DLD1 (cell line): ENCODE results near the gene MRPL17.
"Not testable (repeated sequence)": the region's sequence is repeated elsewhere in the genome, so short reads cannot be mapped to it uniquely, and the experiment has no call there.

Source experiments
- in situ Hi-C: cut with HindIII; loops from 2 replicates; pipeline ENCODE4 v1.10.0; 2017; ENCODE audit warnings: low sequenced_read_pairs

MRPL17 gene

DNA sequence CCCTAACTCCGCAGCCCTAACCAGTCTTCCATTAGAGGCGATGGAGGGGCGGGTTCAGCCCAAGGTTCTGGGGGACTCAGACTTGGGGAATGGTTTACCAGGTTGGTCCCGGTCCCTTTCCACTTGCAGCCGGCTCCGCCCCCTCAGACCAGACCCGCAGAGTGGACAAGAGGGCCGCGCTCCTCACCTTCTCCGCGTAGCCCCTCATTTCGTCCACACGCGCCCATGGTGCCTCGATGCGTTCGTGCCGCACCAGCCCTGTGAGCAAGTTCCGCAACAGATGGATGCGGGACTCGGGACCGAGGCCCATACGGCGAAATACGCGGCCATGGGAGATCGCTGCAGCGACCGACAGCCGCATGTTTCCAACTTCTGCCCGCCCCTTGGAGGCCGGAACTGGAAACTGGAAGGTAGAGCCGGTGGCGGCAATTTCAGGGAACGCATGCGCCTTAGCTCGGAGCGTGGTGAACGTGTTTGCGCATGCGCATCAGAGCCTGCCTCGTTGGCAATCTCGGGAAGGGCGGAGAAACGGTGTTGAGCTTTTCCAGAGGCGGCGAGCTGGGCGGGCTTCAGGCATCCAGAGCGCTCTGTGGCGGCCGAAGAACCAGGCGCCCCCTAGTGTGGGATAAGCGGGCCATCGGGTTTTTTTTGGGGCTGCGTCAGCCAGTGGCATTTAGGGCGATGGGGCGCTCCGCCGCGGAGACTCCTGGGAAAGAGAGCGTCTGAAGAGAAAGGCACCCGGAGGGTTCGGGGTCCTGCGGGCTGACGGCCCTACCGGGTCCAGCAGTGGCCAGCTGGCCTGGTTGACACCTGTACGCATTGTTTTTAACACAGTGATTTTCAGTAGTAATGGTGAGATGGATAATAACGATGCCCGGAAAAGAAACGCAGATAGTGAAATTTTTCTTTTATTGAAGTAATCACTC, at the start of gene MRPL17:
Gene MRPL17, minus strand, starts transcription at position 405 of the 926 bp plus-strand sequence. Its CDS starts 44 bp downstream, at position 361.
- in situ Hi-C loops = no loop called here

DNA sequence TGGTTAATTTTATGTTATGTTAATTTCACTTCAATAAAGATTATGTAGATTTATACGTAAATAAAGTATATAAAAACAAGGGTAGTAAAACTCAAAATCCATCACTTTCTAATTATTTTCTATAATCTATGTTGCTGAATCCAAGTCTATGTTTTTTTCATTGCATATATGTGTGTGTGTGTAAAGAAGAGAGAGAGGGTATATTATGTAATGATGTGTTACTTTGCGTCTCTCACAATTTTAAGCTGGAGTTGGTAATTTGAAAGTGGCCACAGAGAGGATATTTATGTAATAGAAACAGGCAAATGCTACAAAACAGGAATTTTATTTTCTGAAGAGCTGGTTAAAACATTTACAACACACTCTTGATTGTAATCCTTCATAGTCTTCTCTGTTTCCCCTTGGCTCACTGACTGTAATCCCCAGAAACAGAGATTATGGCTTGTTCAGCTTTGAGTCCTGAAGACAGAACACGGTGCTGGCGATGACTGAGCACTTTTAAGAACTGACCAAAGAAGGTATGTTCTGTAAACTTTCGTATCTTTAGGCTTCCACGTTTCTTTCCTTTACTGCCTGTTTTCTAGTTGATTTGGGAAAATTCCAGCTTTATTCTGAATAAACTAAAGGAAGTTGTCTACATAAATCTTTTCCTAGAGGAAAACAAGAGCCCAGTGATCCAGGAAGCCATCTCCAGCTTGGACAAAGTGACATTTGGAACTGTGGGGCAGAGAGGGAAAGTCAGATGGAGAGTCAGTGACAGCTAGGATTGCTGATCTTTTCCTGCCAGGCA, 45.0 kb upstream of the MRPL17 start:
- in situ Hi-C loops = no loop called here

GRCh38 chr11:6725386-6725896, 42.3 kb upstream of the MRPL17 start:
- in situ Hi-C loops = no loop called here

DNA sequence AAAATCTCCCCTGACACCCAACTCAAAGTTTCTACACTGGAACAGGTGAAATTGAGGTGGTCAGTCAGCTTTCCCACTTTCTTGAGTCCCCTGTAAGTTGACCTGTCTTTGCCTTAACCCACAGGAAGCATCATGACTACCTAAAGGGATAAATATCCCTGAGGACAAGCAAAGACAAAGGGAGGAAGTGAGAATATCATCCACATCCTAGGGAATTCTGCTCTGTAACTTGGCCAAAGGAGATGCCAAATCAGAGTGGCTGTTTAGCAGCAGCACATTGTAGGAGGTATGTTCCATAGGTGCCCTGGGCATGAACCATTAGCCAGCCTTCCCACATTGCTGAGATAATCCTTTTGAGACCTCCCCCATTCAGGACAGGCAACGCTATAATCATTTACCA, 40.9 kb upstream of the MRPL17 start:
- in situ Hi-C loops = no loop called here

DNA sequence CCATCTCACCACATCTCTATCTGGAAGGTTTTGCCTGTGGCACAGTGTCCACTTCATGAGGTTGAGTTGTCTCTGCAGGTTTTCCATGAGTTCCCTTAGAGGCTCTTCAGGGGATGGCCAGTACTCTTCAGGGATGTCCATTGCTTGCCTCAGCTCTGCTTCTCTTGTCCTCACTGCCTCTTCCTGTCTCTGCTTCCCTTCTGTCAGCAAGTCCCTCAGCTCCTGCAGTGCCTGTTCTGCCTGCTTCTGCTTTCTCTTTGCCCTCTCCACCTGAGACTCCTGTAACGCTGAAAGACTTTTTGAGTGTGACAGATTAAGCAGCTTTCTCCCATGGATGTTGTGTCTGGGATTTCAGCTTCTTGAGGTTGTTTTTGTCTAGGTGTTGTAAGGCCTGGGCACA, 38.2 kb upstream of the MRPL17 start:
- in situ Hi-C loops = no loop called here

- in situ Hi-C loops = no loop called here
These were observed 36.4 kb upstream of the MRPL17 start for GRCh38 chr11:6719576-6719975.

DNA sequence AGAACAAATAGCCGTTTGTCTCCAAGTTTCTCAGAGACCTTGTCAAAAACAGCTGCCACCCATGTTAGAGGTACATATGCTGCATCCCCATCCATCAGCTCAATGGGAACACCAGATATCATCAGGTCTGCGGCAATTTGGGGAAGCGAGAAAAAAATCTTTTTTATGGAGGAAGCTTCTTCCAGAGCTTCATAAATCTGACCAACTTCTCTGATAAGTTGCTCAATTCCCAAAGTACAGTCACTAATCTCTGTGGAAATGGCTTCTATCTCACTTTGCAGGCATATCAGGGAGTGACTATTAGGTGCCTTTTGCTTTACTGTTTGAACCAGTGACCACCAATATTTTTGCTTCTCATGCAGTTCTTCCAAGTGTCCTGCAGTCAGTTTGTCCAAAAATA, 34.3 kb upstream of the MRPL17 start:
- in situ Hi-C loops = no loop called here

DNA sequence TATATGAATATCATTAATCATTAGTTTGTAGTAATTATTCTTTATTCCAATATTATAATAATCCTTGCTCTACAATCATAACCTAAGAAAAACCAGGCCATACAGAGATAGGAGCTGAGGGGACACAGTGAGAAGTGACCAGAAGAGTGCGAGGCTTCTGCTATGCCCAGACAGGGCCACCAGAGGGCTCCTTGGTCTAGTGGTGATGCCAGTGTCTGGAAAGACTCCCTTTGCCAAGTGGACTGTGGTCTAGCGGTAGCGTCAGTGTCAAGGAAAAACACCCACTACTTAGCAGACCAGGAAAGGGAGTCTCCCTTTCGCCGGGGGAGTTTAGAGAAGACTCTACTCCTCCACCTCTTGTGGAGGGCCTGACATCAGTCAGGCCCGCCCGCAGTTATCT, 28.4 kb upstream of the MRPL17 start:
- in situ Hi-C loops = not testable (repeated sequence)

DNA sequence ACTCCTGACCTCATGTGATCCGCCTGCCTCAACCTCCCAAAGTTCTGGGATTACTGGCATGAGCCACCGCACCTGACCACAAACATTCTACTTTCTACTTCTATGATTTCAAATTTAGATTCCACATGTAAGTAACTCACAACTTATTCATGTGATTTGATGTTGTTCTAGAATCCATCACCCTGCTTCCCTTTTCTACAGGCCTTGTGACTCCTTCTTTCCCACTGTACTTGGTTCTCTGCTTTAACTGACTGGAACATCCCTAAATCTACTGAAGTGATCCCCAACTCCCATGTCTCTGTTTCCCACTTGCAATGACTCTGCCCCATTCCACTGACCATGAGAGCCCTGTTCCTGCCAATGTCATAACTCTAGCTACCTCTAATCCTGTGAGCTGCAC, 25.7 kb upstream of the MRPL17 start:
- in situ Hi-C loops = no loop called here

- in situ Hi-C loops = no loop called here
These were observed 22.9 kb upstream of the MRPL17 start for GRCh38 chr11:6705905-6706535.

GRCh38 chr11:6703247-6704063, 20.3 kb upstream of the MRPL17 start:
- in situ Hi-C loops = no loop called here

DNA sequence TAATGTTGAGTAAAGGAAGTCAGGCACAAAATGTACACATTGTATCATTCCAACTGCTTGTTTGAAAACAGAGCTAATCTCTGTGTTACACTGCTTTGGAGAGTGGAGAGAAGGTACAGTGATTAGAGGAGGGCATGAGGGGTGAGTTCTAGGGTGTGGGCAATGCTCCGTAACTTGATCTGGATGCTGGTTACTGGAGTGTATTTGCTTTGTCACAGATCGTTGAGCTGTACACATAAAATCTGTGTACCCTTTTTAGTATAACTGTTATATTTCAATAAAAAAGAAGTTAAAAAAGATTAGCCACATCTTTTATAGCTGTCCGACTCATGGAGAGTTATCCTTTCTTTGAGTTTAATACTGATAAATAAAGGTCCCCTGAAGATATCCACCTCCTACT, 18.8 kb upstream of the MRPL17 start:
- in situ Hi-C loops = not testable (repeated sequence)

DNA sequence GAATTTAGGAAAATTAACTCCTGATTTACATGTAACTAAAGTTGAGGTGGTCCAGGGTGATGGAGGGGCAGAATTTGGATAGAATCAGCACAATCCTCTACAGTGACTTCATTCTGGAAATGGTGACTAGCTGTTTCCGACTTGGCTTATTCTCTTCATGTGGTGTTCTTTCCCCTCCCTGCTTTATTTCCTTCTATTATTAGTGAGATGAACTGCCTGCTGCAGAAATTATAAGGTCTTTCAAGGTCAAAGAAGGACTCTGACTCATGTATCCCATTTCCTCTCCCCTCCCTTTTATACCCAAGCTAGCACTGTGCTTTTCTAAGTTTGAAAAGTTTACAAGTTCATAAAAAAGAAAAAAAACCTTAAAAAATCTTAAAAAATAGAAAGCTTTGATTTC, 12.2 kb upstream of the MRPL17 start:
- in situ Hi-C loops = no loop called here

DNA sequence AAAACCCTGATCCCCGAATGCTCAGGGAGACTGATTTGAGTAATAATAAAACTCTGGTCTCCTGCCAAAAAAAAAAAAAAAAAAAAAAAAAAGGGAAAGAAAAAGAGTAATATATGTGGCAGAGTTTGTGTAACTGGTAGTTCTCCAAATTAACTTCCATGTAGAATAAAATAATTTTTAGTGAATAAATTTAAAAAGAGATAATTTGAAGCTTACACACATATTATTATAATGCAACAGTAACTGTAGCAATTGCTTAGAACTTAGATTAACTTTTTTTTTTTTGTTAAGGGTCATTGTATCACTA, 11.0 kb upstream of the MRPL17 start:
- in situ Hi-C loops = no loop called here

GRCh38 chr11:6693342-6694228, 10.4 kb upstream of the MRPL17 start:
- in situ Hi-C loops = no loop called here

GRCh38 chr11:6692128-6692527, 9.0 kb upstream of the MRPL17 start:
- in situ Hi-C loops = no loop called here

- in situ Hi-C loops = not testable (repeated sequence)
These were observed 7.4 kb upstream of the MRPL17 start for GRCh38 chr11:6690431-6691132.

DNA sequence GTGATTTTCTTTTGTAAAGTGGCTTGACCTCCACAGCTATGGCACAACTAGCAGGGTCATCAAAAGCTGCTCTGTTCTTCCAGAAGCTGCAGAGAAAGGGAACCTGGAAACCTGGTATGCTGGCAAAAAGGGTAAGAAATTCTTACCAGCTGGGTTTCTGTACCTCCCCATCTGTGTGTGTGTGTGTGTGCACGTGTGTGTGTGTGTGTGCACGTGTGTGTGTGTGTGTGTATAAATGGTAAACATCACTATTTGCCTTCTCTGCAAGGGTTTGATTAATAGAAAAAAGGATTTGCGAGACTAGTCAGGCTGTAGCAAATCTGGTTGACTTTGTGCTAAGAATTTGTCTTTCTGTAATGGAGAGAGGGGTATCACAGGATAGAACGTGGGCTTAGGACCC, 4.7 kb upstream of the MRPL17 start:
- in situ Hi-C loops = no loop called here

DNA sequence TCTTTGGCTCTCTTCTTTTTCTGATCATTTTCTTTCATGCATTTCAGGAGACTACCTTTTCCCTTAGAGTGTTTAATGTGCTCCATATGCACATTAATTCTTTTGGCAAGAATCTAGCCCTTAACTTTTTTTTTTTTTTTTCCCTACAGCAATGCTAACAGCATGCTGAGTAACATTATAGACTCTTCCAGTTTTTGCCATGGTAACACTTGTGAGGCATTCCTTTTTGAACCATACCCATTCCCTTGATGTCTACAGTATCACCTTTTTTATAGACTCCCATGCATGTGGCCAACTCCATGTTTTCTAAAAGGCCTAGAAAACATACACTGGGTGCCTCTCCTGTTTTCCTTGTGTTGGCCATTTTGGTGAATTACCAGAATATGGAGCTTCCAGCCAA, 2.9 kb upstream of the MRPL17 start:
- in situ Hi-C loops = no loop called here
